Mononuclear cell (primary cell): ENCODE measurements around the gene ITGA3. TPM values are rescaled to one million over a fixed set of nuclear protein-coding genes. Genes with fewer than 3 reads are reported as not detected.
A peak's percentile ranks its signal among the peaks of the same experiment; 100 is the strongest.

ENCODE experiments used
- H3K27me3 ChIP-seq: 2 replicates; pipeline ENCODE4 v1.6.0; 2011; ENCODE audit warnings: low read length, control low read depth; ENCODE audit not compliant: insufficient read depth
- H3K4me1 ChIP-seq: 2 replicates; pipeline ENCODE4 v1.5.1; 2011; ENCODE audit warnings: mild to moderate bottlenecking, low read length, control low read depth; ENCODE audit not compliant: insufficient read depth
- H3K4me3 ChIP-seq: 2 replicates; pipeline ENCODE4 v1.5.1; 2011; ENCODE audit warnings: mild to moderate bottlenecking, low read length, moderate library complexity
- H3K9me3 ChIP-seq: 2 replicates; pipeline ENCODE4 v1.5.1; 2011; ENCODE audit warnings: low read depth, mild to moderate bottlenecking, control low read depth, low read length
- total RNA-seq: library from RNA; depleted of rRNA; stranded (reverse); fragments of >200 nt; gene quantifications from one replicate; pipeline ENCODE4 v1.2.3, GENCODE V29; 2012

ITGA3 gene
- total RNA-seq, 1 donor = 1.7 TPM

DNA sequence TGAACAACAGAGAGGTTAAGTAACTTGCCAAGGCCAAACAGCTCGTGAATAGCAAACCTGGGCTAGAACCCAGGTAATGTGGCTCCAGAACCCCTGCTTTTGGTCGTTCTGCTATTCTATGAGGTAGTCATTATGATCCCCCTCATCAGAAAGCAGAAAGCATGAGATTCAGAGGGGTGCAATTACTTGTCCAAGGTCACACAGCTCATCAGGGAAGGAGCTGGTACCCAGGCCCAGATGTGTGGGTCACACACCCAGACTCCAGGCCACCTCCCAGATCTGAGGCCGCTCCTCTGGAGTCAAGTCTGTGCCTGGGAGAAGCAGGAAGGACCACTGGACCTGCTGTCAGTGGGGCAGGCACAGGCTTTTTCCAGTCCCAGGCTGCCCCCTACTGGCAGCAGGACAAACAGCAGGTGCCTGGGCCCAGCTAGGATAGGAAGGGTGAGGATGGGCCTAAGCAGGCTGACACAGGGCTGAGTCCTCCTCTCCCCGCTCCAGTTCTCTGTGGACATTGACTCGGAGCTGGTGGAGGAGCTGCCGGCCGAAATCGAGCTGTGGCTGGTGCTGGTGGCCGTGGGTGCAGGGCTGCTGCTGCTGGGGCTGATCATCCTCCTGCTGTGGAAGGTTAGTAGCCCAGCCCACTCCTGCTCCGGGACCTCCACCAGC, 31.5 kb downstream of the ITGA3 start:
- no peak overlapping the region for H3K4me3 ChIP-seq
- no peaks in the 10 kb centered on the region for H3K4me1 ChIP-seq
- H3K27me3 ChIP-seq = no peaks in the 10 kb centered on the region
- H3K9me3 ChIP-seq = no peaks in the 10 kb centered on the region

DNA sequence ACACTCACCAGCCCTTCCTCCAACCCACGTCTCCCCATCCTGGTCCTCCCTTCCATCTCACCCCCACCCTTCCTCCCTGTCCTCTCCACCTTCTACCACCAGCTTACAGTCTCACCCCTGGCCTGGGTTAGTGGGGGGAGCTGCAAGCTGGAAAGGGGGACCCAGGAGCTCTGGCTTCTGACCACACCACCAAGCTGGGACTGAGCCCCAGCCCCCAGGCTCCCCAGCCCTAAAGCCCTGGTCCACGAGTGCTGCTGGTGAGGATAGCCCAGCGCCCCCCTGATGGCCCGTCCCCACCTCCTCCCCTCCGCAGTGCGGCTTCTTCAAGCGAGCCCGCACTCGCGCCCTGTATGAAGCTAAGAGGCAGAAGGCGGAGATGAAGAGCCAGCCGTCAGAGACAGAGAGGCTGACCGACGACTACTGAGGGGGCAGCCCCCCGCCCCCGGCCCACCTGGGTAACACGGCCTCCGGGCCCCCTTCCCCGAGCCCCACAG, 32.0 kb downstream of the ITGA3 start:
- no peaks in the 10 kb centered on the region for H3K27me3 ChIP-seq
- H3K4me3 ChIP-seq = no peak overlapping the region
- H3K9me3 ChIP-seq = no peaks in the 10 kb centered on the region
- no peaks in the 10 kb centered on the region for H3K4me1 ChIP-seq

GRCh38 chr17:50088952-50089825, 33.3 kb downstream of the ITGA3 start:
- no peak overlapping the region for H3K4me3 ChIP-seq
- no peaks in the 10 kb centered on the region for H3K4me1 ChIP-seq
- H3K9me3 ChIP-seq = no peaks in the 10 kb centered on the region
- no peaks in the 10 kb centered on the region for H3K27me3 ChIP-seq

- no peak overlapping the region for H3K4me3 ChIP-seq
- H3K9me3 ChIP-seq = no peaks in the 10 kb centered on the region
- peaks cover 4% of the 10 kb centered on the region for H3K4me1 ChIP-seq
- no peaks in the 10 kb centered on the region for H3K27me3 ChIP-seq
Observed at GRCh38 chr17:50090071-50090470, 34.2 kb downstream of the ITGA3 start.

DNA sequence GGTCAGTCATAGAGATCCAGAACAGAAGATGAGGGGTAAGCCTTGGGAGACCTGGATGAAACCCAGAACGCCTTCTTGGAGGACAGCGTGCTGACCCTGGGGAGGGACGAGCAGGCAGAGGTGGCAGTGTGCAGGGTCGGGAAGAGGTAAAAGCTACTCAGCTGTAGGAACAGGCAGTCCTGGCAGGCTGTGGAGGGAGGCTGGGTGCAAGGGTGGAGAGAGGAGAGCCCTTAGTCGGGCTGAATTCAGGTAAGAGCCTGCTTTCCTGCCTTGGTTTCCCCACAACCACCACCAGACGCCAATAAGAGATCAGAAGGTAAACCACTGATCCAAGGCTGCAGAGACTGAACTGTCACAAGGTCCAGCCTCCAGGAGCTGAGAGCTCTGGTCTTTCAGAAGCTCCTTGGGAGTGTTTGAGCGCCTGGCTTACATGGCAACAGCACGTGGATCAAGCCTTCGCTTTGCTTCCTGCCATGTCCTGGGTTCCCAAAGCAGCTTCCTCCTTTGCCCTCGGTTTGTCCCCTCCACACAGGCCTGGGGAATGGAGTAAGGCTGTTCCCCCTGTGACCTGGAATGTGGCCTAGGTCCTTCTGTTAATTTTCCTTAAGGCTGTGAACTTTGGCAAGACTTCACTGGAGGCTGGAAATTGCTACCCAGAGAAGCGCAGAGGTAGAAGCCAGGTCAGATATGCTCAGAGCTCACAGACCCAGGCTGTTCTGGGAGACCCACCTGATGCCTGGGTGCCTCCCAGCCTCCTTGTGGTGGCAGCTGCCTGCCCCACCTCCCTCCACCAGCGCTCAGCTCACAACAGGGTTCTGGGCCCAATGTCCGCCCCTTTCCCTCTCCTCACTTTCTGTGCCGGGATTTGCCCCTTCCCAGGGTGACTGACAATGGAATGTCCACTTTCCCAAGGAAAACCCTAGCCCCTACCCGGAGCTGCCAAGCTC, 35.3 kb downstream of the ITGA3 start:
- H3K27me3 ChIP-seq = no peaks in the 10 kb centered on the region
- no peaks in the 10 kb centered on the region for H3K9me3 ChIP-seq
- no peak overlapping the region for H3K4me3 ChIP-seq
- H3K4me1 ChIP-seq = peaks cover 11% of the 10 kb centered on the region

DNA sequence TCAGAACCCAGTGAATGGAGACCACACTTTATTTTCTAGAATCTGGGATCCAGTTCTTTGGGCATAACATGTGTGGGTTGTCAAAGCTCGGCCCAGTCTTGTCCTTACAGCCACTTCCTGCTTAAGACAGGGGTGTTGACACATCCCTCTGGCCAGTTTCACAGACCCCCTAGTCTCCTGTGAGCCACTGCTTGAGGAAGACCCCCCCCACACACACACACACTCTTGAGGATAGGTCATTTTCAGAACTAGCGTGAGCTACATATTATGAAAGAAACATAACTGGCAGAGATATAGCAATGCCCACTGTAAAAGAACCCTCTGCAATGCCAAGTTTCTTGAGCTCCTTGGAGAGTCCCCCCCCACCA, 36.0 kb downstream of the ITGA3 start:
- no peaks in the 10 kb centered on the region for H3K9me3 ChIP-seq
- peaks cover 18% of the 10 kb centered on the region for H3K4me1 ChIP-seq
- no peaks in the 10 kb centered on the region for H3K27me3 ChIP-seq
- H3K4me3 ChIP-seq = no peak overlapping the region

GRCh38 chr17:50093246-50093645, 37.3 kb downstream of the ITGA3 start:
- no peaks in the 10 kb centered on the region for H3K27me3 ChIP-seq
- no peak overlapping the region for H3K4me3 ChIP-seq
- no peaks in the 10 kb centered on the region for H3K9me3 ChIP-seq
- H3K4me1 ChIP-seq = peaks cover 19% of the 10 kb centered on the region

GRCh38 chr17:50093807-50094206, 37.9 kb downstream of the ITGA3 start:
- Histone ChIP-seq H3K27me3 (no peaks in the 10 kb centered on the region), H3K4me1 (peaks cover 19% of the 10 kb centered on the region), H3K4me3 (no peak overlapping the region), H3K9me3 (no peaks in the 10 kb centered on the region)

- H3K4me3 ChIP-seq = peak overlapping the region; percentile 90
- peaks cover 19% of the 10 kb centered on the region for H3K4me1 ChIP-seq
- no peaks in the 10 kb centered on the region for H3K27me3 ChIP-seq
- no peaks in the 10 kb centered on the region for H3K9me3 ChIP-seq
Observed at GRCh38 chr17:50094243-50094752, 38.4 kb downstream of the ITGA3 start.

DNA sequence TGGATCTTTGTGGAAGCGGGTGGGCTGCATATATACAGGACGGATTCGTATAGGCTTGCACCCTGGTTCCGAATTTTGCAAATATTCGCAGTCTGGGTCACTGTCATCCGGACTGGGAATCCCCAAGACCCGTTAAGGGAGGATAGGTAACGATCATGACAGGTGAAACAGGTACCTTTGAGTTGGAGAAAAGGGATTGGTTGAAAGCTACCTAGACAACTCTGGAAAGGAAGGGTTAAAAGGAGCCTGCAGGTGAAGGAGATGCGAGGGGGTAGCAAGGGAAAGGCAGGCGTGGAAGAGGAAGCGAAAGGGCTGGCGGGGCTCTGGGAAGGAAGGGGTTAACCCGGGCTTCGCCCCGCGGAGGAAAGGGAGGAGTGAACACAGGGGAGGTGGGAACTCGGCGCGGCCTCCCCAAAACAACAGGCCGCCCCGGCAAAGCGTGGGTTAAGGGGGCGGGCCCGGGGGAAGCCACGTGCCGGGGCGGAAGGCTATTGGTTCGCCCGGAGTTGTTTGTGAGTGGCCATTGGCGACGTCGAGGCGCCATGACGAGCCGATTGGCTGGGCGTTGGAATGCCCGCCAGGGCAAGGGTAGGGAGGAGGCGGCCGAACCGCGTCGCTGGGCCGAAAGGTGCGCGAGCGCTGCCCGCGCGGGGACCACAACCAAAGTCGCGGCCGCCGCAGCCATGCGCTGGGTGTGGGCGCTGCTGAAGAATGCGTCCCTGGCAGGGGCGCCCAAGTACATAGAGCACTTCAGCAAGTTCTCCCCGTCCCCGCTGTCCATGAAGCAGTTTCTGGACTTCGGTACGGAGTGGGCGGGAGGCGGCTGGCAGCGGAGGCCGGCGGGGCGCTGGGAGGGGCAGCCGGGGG, 39.1 kb downstream of the ITGA3 start, which contains the start of gene PDK2:
PDK2 (plus strand) TSS at position 599 of the 867 bp plus-strand sequence; CDS start at position 684, 85 bp downstream.
- H3K9me3 ChIP-seq = no peaks in the 10 kb centered on the region
- no peaks in the 10 kb centered on the region for H3K27me3 ChIP-seq
- H3K4me3 ChIP-seq = peak within 1 kb of the TSS; percentile 90
- H3K4me1 ChIP-seq = peaks cover 19% of the 10 kb centered on the region

DNA sequence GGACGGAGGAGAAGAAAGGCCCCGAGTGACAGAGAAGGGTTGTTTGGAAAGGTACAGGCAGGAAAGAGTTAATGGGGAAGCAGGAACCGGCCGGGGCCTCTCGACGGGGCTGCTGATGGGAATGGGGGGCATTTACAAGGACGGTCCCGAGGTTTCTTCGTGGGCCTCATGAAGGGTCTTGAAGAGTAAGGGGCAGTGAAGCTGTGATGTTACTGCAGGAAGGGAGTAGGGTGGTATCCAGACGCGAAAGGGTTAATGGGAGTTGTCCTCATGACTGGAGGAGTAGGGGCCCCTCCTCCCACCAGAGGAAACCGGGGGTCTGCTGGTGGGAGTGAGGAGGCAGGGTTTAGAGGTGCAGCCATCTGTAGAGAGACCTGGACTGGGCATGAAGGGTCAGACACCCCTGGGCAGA, 39.7 kb downstream of the ITGA3 start:
- Histone ChIP-seq H3K4me3 (peak overlapping the region; percentile 90), H3K4me1 (peaks cover 19% of the 10 kb centered on the region), H3K27me3 (no peaks in the 10 kb centered on the region), H3K9me3 (no peaks in the 10 kb centered on the region)

- no peaks in the 10 kb centered on the region for H3K9me3 ChIP-seq
Observed at GRCh38 chr17:50096092-50096491, 40.2 kb downstream of the ITGA3 start.

GRCh38 chr17:50096758-50097157, 40.8 kb downstream of the ITGA3 start:
- no peak overlapping the region for H3K4me3 ChIP-seq
- H3K9me3 ChIP-seq = no peaks in the 10 kb centered on the region
- no peaks in the 10 kb centered on the region for H3K27me3 ChIP-seq
- peaks cover 19% of the 10 kb centered on the region for H3K4me1 ChIP-seq

More at GRCh38 chr17:50096092-50096491, 40.2 kb downstream of the ITGA3 start:
- H3K4me3 ChIP-seq = no peak overlapping the region
- peaks cover 19% of the 10 kb centered on the region for H3K4me1 ChIP-seq
- no peaks in the 10 kb centered on the region for H3K27me3 ChIP-seq

GRCh38 chr17:50097455-50097854, 41.5 kb downstream of the ITGA3 start:
- Histone ChIP-seq H3K9me3 (no peaks in the 10 kb centered on the region), H3K4me1 (peaks cover 19% of the 10 kb centered on the region), H3K4me3 (no peak overlapping the region), H3K27me3 (no peaks in the 10 kb centered on the region)
